ENCODE results near the gene NKX2-1.

Gene NKX2-1

GRCh38 chr14:36498938-36499337 is 21.1 kb downstream of the NKX2-1 start:
- ChIA-PET CTCF (no interaction called here), POLR2A (no interaction called here)
- TF ChIP-seq, protein P1, sequence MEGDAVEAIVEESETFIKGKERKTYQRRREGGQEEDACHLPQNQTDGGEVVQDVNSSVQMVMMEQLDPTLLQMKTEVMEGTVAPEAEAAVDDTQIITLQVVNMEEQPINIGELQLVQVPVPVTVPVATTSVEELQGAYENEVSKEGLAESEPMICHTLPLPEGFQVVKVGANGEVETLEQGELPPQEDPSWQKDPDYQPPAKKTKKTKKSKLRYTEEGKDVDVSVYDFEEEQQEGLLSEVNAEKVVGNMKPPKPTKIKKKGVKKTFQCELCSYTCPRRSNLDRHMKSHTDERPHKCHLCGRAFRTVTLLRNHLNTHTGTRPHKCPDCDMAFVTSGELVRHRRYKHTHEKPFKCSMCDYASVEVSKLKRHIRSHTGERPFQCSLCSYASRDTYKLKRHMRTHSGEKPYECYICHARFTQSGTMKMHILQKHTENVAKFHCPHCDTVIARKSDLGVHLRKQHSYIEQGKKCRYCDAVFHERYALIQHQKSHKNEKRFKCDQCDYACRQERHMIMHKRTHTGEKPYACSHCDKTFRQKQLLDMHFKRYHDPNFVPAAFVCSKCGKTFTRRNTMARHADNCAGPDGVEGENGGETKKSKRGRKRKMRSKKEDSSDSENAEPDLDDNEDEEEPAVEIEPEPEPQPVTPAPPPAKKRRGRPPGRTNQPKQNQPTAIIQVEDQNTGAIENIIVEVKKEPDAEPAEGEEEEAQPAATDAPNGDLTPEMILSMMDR (IDR thresholded peaks at IDR 0.05; ENCODE audit: insufficient read depth, low read length, missing control alignments) = no peak
- DNase-seq (ENCODE audit: low read depth, low spot score) = no peak
- no peak overlapping the region for H3K4me3 ChIP-seq (ENCODE audit: low read depth, low read length)

DNA sequence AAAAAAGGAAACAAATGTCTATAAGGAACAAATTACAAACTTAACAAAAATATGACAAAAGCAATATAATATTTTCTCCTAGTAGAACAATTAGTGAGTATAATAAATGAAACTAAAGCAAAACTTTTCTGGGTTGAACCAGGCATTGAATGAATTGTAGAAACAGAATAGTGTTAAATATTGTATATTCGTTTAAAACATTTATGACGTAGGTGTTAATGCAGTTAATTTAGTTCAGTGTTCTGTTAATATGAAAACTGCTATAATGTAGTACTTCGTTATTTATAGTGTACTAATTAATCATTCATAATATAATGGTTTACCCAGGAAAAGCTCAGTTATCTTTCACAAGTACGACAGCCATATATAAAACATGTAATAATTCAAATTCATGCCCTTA is 23.7 kb downstream of the NKX2-1 start:
- no peak for DNase-seq (ENCODE audit: low read depth, low spot score)
- no peak overlapping the region for H3K4me3 ChIP-seq (ENCODE audit: low read depth, low read length)
- POLR2A ChIA-PET = no interaction called here
- CTCF ChIA-PET = no interaction called here
- TF ChIP-seq, protein P1 (IDR thresholded peaks at IDR 0.05; ENCODE audit: insufficient read depth, low read length, missing control alignments) = no peak

GRCh38 chr14:36495666-36496065 is 24.4 kb downstream of the NKX2-1 start:
- TF ChIP-seq, protein P1 (IDR thresholded peaks at IDR 0.05; ENCODE audit: insufficient read depth, low read length, missing control alignments) = no peak
- no peak for DNase-seq (ENCODE audit: low read depth, low spot score)
- ChIA-PET CTCF (interaction anchor here (1.3 kb wide), 1 partner anchor 426 kb away, joined by 3 read pairs; no protein-coding TSS in a partner anchor), POLR2A (no interaction called here)
- no peak overlapping the region for H3K4me3 ChIP-seq (ENCODE audit: low read depth, low read length)

DNA sequence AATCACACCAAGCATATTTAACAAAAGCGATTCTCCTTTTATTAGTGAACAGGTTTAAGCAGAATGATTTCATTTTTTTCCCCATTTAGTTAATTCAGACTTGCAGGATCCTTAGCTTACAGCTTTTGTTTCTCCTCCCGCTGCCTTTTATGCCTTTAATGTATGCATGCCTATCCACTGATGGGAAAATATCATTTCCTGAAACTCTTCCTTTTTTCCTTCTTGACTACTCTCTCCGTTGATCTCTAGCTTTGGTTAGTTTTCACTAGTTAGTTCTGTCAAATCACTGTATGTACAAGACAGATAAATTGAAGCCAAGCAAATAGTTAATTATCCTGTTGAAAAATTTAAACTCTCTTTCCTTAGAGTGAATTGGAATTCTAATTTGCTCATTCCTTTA is 26.3 kb downstream of the NKX2-1 start:
- no peak overlapping the region for H3K4me3 ChIP-seq (ENCODE audit: low read depth, low read length)
- no peak for DNase-seq (ENCODE audit: low read depth, low spot score)
- ChIA-PET CTCF (no interaction called here), POLR2A (no interaction called here)
- TF ChIP-seq, protein P1 (IDR thresholded peaks at IDR 0.05; ENCODE audit: insufficient read depth, low read length, missing control alignments) = no peak

DNA sequence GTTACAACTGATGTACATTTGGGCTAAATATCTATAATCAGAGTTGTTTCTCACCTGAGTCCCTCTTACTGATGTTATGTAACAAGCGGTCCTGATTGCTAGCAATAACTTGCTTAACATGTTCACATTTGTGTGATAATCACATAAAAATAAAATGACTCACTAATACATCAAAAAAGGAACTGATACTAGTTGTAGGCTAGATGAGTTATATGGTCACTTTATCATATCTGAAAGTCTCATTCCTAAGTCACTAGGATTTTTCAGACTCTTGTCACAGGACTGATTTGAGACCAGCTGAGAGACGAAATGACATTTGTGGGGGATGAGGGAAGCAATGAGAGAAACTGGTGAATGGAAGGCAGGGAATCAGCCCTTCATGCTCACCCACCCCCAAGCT is 34.3 kb downstream of the NKX2-1 start:
- DNase-seq (ENCODE audit: low read depth, low spot score) = no peak
- ChIA-PET POLR2A (no interaction called here), CTCF (no interaction called here)
- TF ChIP-seq, protein P1 (IDR thresholded peaks at IDR 0.05; ENCODE audit: insufficient read depth, low read length, missing control alignments) = no peak
- no peak overlapping the region for H3K4me3 ChIP-seq (ENCODE audit: low read depth, low read length)

DNA sequence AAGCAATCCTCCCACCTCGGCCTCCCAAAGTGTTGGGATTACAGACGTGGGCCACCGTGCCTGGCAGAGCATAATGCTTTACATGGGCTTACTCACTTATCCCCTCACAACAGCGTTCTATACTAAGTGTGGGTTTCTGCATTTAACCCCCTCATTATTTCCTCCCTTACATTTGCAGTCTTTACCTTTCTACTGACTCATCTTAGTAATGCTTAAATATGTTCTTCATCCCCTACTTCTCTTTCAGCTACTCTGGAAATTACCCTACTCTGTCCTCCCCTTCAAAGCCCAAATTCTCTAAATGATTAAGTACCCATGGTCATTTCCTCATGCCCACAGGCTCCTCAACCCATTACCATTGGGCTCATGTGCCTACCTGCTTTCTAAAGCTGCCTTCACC is 40.7 kb downstream of the NKX2-1 start:
- TF ChIP-seq, protein P1 (IDR thresholded peaks at IDR 0.05; ENCODE audit: insufficient read depth, low read length, missing control alignments) = no peak
- no peak for DNase-seq (ENCODE audit: low read depth, low spot score)
- ChIA-PET POLR2A (no interaction called here), CTCF (no interaction called here)
- no peak overlapping the region for H3K4me3 ChIP-seq (ENCODE audit: low read depth, low read length)
